ENCODE data around the gene NIP7.

- TF ChIP-seq TAF1 (IDR thresholded peaks at IDR 0.05; ENCODE audit: low read depth, low read length), result no peak
- no peak for TF ChIP-seq JUND (IDR thresholded peaks at IDR 0.05; ENCODE audit: low read length)
- no peak for TF ChIP-seq JUN (IDR thresholded peaks at IDR 0.05; ENCODE audit: low read depth, low read length)
- no peak for TF ChIP-seq EZH2 (IDR thresholded peaks at IDR 0.05; ENCODE audit: low read depth, low read length, severe bottlenecking)
- TF ChIP-seq RFX5 (IDR thresholded peaks at IDR 0.05; ENCODE audit: borderline replicate concordance, low read depth, low read length), result no peak
Observed at GRCh38 chr16:69368866-69369265, 29.3 kb downstream of the NIP7 start.
